SK-N-SH (cell line): Measurements from ENCODE around the gene TMEM69. TPM values are rescaled to one million over a fixed set of nuclear protein-coding genes. Genes with fewer than 3 reads are reported as not detected.
"Not testable (repeated sequence)": the region's sequence is repeated elsewhere in the genome, so short reads cannot be mapped to it uniquely, and the experiment has no call there.

Experiments used
- CTCF ChIA-PET: fragments of 300-600, 350-600 bp; formaldehyde crosslinking; extraction: SDS; loops from one replicate; lab custom pipeline; 2021; lab: Yijun Ruan, JAX
- POLR2A ChIA-PET: fragments of 350-600 bp; sonication (Branson Sonifier 250); formaldehyde crosslinking; extraction: SDS; loops from one replicate; lab custom pipeline; 2020; ENCODE audit warnings: antibody characterized with exemption, inconsistent platforms; lab: Yijun Ruan, JAX
- DNase-seq: peaks from one replicate; pipeline ENCODE4 v3.0.0; 2012
- H2AFZ ChIP-seq: fragments of 200-600 bp; sonication (generic); 2 replicates; pipeline ENCODE4 v1.8.1; 2016; ENCODE audit warnings: antibody characterized with exemption, mild to moderate bottlenecking, low read depth
- H3F3A ChIP-seq: fragments of 200-600 bp; sonication (generic); replicated peaks from 2 replicates; pipeline ENCODE3; 2016; ENCODE audit warnings: antibody characterized with exemption, mild to moderate bottlenecking; ENCODE audit not compliant: insufficient read depth
- H3K27ac ChIP-seq, 2 experiments: fragments of 200-500 bp in 1 of 2; fragments of 200-600 bp in 1 of 2; sonication (Bioruptor generic) in 1 of 2; sonication (generic), shearing (Covaris generic) in 1 of 2; 2 replicates each; pipeline versions ENCODE4 v1.5.1 to v1.6.1; 2014 to 2016; ENCODE audit warnings: low read depth in 2 of 2, inconsistent platforms in 1 of 2, low read length in 1 of 2, mild to moderate bottlenecking in 1 of 2, mixed read lengths in 1 of 2
- H3K27me3 ChIP-seq: fragments of 200-600 bp; sonication (generic), shearing (Covaris generic); 2 replicates; pipeline ENCODE4 v1.6.1; 2016; ENCODE audit warnings: mixed run types; ENCODE audit not compliant: insufficient read depth
- H3K36me3 ChIP-seq, 2 experiments: fragments of 200-500 bp in 1 of 2; fragments of 200-600 bp in 1 of 2; sonication (Bioruptor generic) in 1 of 2; sonication (generic) in 1 of 2; replicated peaks in 1 of 2; 2 replicates each; pipeline versions ENCODE3 to v1.5.1; 2014 to 2016; ENCODE audit warnings: low read length in 1 of 2, mild to moderate bottlenecking in 1 of 2; ENCODE audit not compliant: insufficient read depth in 2 of 2, control insufficient read depth in 1 of 2
- H3K4me1 ChIP-seq, 2 experiments: fragments of 200-500 bp in 1 of 2; fragments of 200-600 bp in 1 of 2; sonication (Bioruptor generic) in 1 of 2; sonication (generic), shearing (Covaris generic) in 1 of 2; 2 replicates each; pipeline versions ENCODE4 v1.5.1 to v1.6.1; 2014 to 2016; ENCODE audit warnings: low read depth in 1 of 2, low read length in 1 of 2, mixed run types in 1 of 2; ENCODE audit not compliant: insufficient read depth in 2 of 2, control insufficient read depth in 1 of 2
- H3K4me2 ChIP-seq: fragments of 200-600 bp; sonication (generic), shearing (Covaris generic); 2 replicates; pipeline ENCODE4 v1.6.1; 2017; ENCODE audit warnings: mixed run types
- H3K4me3 ChIP-seq, 2 experiments: fragments of 200-500 bp in 1 of 2; fragments of 200-600 bp in 1 of 2; sonication (Bioruptor generic) in 1 of 2; sonication (generic), shearing (Covaris generic) in 1 of 2; 2 replicates each; pipeline versions ENCODE4 v1.5.1 to v1.8.1; 2014 to 2016; ENCODE audit warnings: low read depth in 2 of 2, inconsistent platforms in 1 of 2, low read length in 1 of 2, mild to moderate bottlenecking in 1 of 2, mixed read lengths in 1 of 2, moderate library complexity in 1 of 2
- H3K79me2 ChIP-seq: fragments of 200-600 bp; sonication (generic); 2 replicates; pipeline ENCODE4 v1.8.1; 2017; ENCODE audit warnings: mild to moderate bottlenecking; ENCODE audit not compliant: insufficient read depth
- H3K9ac ChIP-seq: fragments of 200-600 bp; sonication (generic); 2 replicates; pipeline ENCODE4 v1.6.1; 2017; ENCODE audit warnings: mixed run types
- H3K9me2 ChIP-seq: fragments of 200-600 bp; sonication (generic); 2 replicates; pipeline ENCODE4 v1.6.1; 2017; ENCODE audit warnings: mixed run types
- H3K9me3 ChIP-seq: fragments of 200-600 bp; sonication (generic); 2 replicates; pipeline ENCODE4 v1.6.1; 2017; ENCODE audit warnings: mixed run types, mild to moderate bottlenecking, moderate library complexity
- H4K20me1 ChIP-seq: fragments of 200-600 bp; sonication (generic); 2 replicates; pipeline ENCODE4 v1.6.1; 2017; ENCODE audit warnings: mild to moderate bottlenecking, mixed run types; ENCODE audit not compliant: insufficient read depth
- POLR2AphosphoS5 ChIP-seq: IDR thresholded peaks from 2 replicates; pipeline ENCODE4 v1.6.1; 2012; ENCODE audit warnings: low read depth, low read length
- WGBS: methylation state at CpG from one replicate; pipeline ENCODE4 v1.1.6; 2017; ENCODE audit warnings: low lambda C conversion rate; 5-methylcytosine and 5-hydroxymethylcytosine counted together
- polyA plus RNA-seq, 3 experiments: library from polyadenylated mRNA; depleted of rRNA; stranded (reverse); fragments of >200 nt; gene quantifications; 2 replicates each; pipeline ENCODE4 v1.2.3, GENCODE V29; 2012

Gene TMEM69
- polyA plus RNA-seq, 1 of the 3 experiments (the other 2 are of a cell fraction), result 46.1 TPM

GRCh38 chr1:45739137-45739536 is 51.2 kb downstream of the TMEM69 start:
- DNase-seq, result no peak
- ChIA-PET POLR2A (no interaction called here), CTCF (interaction anchor here (1.1 kb wide), 1 partner anchor 15 kb away, joined by 3 read pairs; no protein-coding TSS in a partner anchor)
- peaks cover 0 to 2% of the 10 kb centered on the region in 2 experiments for H3K36me3 ChIP-seq
- H2AFZ ChIP-seq, result no peak overlapping the region
- H3K27ac ChIP-seq, result no peak overlapping the region
- H3K9me3 ChIP-seq, result no peaks in the 10 kb centered on the region
- no peak overlapping the region for H3K9ac ChIP-seq
- TF ChIP-seq POLR2AphosphoS5, result no peak
- WGBS, result 92% methylated on average over 4 of the region's 4 CpGs
- no peaks in the 10 kb centered on the region for H3K9me2 ChIP-seq
- no peaks in the 10 kb centered on the region for H3K4me1 ChIP-seq
- H3F3A ChIP-seq, result no peaks in the 10 kb centered on the region
- no peak overlapping the region for H3K4me2 ChIP-seq
- H4K20me1 ChIP-seq, result no peaks in the 10 kb centered on the region
- no peak overlapping the region for H3K4me3 ChIP-seq
- H3K79me2 ChIP-seq, result no peaks in the 10 kb centered on the region
- no peaks in the 10 kb centered on the region for H3K27me3 ChIP-seq

GRCh38 chr1:45739641-45740156 is 51.7 kb downstream of the TMEM69 start:
- H3K27ac ChIP-seq, DNase-seq, H3K79me2 ChIP-seq, H3K4me1 ChIP-seq, H3K4me2 ChIP-seq, H3K9me2 ChIP-seq, H4K20me1 ChIP-seq, H3K36me3 ChIP-seq, H3F3A ChIP-seq, H2AFZ ChIP-seq, H3K4me3 ChIP-seq, POLR2A ChIA-PET, H3K27me3 ChIP-seq, H3K9me3 ChIP-seq, H3K9ac ChIP-seq, CTCF ChIA-PET: not testable (repeated sequence)
- WGBS, result 96% methylated on average over 2 of the region's 5 CpGs

Other genes with a start within 250 kb of the TMEM69 start
- 1.3 TPM in 2 replicates for gene TESK2, start 197.0 kb upstream of the TMEM69 start, polyA plus RNA-seq (2012; rRNA removed)
- 1.1 and 1.6 TPM in 2 replicates for gene CCDC163, start 188.1 kb upstream of the TMEM69 start, polyA plus RNA-seq (2012; rRNA removed)
- gene MMACHC, start 187.9 kb upstream of the TMEM69 start, polyA plus RNA-seq (2012; rRNA removed), result 4.0 and 4.3 TPM in 2 replicates
- 467 and 551 TPM in 2 replicates for gene PRDX1, start 166.3 kb upstream of the TMEM69 start, polyA plus RNA-seq (2012; rRNA removed)
- gene AKR1A1, start 137.4 kb upstream of the TMEM69 start, polyA plus RNA-seq (2012; rRNA removed), result 156 and 185 TPM in 2 replicates
- 152 and 153 TPM in 2 replicates for gene NASP, start 104.1 kb upstream of the TMEM69 start, polyA plus RNA-seq (2012; rRNA removed)
- gene CCDC17, start 64.1 kb upstream of the TMEM69 start, polyA plus RNA-seq (2012; rRNA removed), result 0.31 and 0.41 TPM in 2 replicates
- 28.5 and 38.1 TPM in 2 replicates for gene GPBP1L1, start 1.6 kb upstream of the TMEM69 start, polyA plus RNA-seq (2012; rRNA removed)
- gene IPP, start 62.5 kb downstream of the TMEM69 start, polyA plus RNA-seq (2012; rRNA removed), result 3.2 and 4.7 TPM in 2 replicates
- gene MAST2, start 115.4 kb downstream of the TMEM69 start, polyA plus RNA-seq (2012; rRNA removed), result 53.4 and 69.0 TPM in 2 replicates